Hematopoietic multipotent progenitor cell treated with erythropoietin and hydrocortisone succinate and interleukin-3 and kit ligand, for 6 days (in vitro differentiated cells): ENCODE results near the gene SMURF2.
"Not testable (repeated sequence)": the region's sequence is repeated elsewhere in the genome, so short reads cannot be mapped to it uniquely, and the experiment has no call there.

Source experiments
- DNase-seq: peaks from one replicate; pipeline ENCODE4 v3.0.0-alpha.2; 2015

Gene SMURF2

GRCh38 chr17:64583038-64583437 lies 79.1 kb downstream of the SMURF2 start:
- DNase-seq: no peak

DNA sequence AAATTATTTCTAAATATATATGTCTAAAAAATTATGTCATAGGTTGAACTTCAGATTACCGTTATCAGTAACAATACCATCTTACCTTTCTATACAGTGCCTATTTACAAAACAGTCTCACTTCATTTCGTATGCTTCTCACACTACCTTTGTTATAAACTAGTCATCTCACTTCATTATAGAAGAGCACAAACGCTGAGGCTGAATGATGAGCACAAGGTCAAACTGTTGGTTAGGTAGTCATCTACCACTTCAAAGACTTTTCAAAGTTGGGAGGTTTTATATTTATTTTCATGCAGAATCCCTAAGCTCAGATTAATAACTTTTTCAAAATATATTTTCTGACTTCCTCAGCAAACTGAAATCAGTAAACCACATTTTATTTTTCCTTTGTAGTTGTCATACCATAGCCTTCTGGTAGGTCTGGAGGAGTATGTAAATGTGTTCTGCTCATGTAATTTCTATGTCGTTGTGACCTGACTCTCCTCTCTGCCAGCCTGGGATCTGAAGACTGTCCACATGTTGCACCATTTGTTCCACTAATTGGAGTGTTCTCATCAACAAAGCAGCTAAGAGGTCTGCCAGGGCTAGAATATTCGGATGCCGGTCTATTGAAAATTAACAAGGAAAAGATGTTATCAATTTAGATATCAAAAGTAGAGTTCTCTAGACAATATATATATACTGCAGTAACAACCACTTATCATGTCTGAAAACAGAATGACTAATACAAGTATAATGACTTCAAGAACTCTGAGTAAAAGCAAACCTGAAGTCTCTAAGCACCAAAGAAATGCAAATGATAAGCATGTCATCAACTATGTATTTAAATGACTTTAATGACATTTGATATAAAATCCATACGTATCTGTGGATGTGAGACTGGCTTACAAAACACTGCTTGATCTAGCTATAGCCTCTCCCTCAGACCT lies 81.5 kb downstream of the SMURF2 start:
- DNase-seq: no peak

DNA sequence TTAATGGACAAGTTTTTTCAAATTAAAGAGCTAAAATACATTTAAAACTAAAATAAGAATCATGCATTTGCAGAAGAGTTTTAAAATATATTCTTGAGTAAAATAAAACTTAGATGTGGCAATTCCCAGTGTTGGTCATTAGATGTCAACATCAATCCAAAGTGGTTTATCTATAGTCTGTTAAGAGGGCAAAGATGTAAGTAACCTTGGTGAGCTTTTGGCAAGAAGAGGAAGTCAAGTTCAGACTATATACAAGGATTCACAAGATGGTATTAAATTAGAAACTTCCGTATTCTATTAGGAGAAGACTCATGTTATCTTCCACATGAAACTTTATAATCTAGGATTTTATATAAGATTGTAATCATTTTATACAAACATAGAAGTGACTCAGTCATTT lies 82.2 kb downstream of the SMURF2 start:
- peak; percentile 49 for DNase-seq

- DNase-seq: not testable (repeated sequence)
Observed at GRCh38 chr17:64577025-64577424, 85.1 kb downstream of the SMURF2 start.

DNA sequence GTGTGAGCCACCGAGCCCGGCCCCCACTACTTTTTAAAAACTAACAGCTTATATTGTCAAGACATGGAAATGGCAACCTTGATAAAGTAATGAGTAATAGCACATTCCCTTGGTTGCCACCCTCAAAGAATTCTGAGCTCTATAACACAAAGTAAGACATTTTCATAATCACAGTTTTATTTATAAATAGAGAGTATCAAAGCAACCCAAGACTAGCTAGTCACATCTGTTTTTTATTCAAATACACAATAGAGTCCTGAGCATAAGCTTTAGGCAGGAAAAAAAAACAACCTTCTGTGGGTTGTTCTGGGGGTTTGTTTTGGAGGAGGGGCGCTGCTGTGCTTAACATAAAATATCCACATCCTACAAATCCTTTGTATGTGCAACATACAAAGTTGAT lies 86.7 kb downstream of the SMURF2 start:
- no peak for DNase-seq

DNA sequence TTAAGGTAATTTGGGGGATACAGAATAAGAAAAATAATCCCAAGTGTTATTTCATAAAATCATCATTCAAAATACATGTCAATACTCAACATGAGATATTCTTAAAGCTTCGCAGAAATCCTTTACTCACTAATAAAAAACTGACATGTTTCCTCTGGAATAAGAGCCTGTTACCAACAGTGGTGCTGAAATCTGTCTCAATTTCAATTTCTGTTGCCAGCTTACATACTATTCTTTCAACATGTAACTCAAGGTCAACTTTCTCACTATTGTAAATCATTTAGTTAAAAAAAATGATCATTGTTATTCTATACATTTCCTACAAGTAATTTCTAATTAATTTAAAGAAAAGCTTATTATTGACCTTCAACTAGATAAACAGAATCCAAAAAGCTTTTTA lies 87.5 kb downstream of the SMURF2 start:
- no peak for DNase-seq

GRCh38 chr17:64573214-64573613 lies 88.9 kb downstream of the SMURF2 start:
- DNase-seq: no peak

DNA sequence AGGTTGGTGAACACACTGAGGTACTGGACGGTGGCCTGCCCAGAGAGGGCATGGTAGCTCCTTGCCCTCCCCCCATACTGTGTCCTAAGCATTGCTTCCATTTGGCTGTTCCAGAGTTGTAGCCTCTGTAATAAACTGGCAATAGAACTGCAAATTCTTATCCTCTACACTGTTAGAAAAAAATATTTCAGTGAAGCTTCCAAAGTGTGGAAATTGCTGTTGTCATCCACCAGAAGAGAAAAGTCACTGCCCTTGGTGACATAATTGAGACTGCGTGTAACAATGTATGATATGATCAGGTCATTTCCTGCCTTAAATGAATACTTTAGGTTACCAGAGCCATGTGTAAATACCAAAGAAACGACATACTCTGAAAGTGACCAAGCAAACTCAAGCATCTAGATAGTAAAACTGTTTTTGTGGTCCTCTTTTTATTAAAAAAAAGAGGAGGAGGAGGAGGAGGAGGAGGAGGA lies 89.4 kb downstream of the SMURF2 start:
- peak; percentile 70 for DNase-seq

GRCh38 chr17:64571746-64572145 lies 90.4 kb downstream of the SMURF2 start:
- DNase-seq: no peak

DNA sequence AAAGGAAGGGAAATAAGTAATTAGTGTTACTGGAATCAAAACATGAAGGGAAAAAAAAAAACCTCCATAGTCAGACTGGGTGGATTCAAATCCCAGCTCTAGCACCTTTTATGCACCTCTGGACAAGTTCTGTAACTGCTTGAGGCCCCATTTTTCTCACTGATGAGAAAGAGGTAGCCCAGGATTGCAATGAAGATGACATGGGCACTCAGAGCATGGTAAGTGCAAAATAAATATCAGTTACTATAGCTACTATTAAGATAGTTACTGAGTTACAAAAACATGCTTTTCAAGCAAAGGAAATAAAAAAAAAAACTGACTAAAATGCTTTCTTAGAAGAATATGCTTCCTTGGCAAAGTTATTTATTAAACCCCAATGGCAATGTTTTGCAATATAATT lies 96.5 kb downstream of the SMURF2 start:
- DNase-seq: no peak

DNA sequence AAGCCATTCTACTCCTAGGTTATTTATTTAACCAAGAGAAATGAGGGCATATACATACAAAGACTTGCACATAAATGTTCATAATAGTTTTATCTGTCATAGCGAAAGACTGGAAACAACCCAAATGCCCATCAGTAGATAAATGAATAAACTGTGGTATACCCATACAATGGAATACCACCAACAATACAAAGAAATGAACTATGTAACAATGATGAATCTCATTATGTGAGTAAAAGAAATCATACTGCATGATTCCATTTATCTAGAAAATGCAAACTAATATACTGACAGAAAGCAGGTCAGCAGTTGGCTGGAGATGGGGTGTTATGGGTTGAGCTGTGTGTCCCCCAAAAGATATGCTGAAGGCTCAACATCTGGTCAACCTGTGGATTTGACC lies 98.0 kb downstream of the SMURF2 start:
- no peak for DNase-seq

GRCh38 chr17:64555281-64555680 lies 106.8 kb downstream of the SMURF2 start:
- no peak for DNase-seq

GRCh38 chr17:64554028-64554637 lies 108.0 kb downstream of the SMURF2 start:
- DNase-seq: peak; percentile 4

DNA sequence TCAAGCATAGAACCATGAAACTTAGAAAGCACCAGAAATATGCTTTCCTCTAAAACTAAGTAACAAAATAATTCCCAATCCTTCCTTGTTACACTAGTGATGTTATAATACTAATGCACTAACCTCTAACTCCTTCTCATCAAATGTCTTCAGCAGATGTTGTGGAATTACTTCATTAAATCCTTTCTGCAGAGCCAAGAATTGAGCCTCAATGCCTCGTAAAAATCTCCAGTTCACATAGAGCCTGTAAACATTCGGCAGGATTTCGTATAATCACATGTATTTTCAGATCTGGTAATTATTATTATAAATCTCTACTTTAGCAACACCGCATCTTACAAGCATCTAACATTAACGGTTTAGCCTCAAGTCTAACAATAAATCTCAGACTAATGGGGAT lies 110.6 kb downstream of the SMURF2 start:
- DNase-seq: no peak

DNA sequence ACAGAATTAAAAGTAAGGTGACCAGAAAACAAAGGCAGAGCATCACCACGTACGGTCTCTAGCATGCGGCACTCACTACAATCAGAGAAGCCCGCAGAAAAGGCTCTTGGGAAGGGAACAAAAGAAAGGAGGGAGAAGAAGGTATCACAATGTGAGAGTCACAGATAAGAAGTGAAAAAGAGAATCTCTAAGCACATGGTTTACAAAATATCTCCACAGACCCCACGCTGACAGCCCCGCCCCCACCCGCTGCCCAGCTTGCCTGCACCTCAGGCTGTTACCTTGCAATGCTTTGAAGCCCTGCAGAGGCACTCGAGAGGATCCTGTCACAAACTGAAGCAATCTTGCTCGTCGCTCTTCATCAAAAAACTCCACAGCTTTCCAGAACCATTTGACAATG lies 114.8 kb downstream of the SMURF2 start:
- DNase-seq: peak; percentile 48

DNA sequence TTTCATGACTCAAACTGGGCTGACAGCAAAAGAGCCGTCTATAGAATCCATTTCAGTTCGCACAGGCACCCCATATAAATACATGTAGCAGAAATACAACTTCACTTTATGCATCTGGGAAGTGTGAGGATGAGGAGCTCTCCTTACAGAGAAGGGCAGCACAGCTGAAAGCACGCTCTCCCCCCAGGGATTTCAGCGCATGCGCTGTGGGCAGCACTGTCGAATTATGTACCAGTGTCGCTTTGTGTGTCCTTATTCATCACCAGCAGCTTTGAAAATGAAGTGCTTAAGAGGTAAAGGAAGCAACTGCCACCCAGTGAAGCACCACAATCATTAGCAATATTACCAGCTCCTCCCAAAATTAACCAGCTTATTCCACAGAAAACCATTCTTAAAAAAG lies 115.4 kb downstream of the SMURF2 start:
- no peak for DNase-seq

- no peak for DNase-seq
Observed at GRCh38 chr17:64544742-64545141, 117.4 kb downstream of the SMURF2 start.

DNA sequence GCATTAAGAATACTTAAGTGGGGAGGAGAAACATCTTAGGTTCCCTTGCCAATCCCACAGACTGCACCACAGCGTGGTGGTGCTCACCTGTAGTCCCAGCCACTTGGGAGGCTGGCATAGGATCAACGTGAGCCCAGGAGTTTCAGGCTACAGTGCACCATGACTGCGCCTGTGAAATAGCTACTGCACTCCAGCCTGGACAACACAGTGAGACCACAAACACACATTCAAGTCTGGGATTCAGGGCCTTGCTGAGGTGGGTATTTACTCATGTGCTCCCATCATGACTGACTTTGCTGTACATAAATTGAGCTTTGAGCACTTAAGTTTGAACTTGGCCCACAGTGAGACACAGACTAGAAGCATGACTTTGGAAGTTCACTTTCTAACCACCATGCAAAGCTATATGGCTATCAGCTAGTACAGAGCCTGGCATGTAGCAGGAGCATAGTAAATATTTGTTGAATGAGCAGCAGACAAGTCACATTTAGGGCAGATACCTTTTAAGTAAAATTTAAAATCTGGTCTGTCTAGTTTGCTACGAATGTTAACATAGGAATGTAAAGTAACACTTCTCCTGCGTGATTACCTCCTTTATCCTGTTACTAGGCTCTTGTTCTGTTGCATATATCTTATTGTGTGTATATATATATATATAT lies 121.9 kb downstream of the SMURF2 start:
- no peak for DNase-seq

DNA sequence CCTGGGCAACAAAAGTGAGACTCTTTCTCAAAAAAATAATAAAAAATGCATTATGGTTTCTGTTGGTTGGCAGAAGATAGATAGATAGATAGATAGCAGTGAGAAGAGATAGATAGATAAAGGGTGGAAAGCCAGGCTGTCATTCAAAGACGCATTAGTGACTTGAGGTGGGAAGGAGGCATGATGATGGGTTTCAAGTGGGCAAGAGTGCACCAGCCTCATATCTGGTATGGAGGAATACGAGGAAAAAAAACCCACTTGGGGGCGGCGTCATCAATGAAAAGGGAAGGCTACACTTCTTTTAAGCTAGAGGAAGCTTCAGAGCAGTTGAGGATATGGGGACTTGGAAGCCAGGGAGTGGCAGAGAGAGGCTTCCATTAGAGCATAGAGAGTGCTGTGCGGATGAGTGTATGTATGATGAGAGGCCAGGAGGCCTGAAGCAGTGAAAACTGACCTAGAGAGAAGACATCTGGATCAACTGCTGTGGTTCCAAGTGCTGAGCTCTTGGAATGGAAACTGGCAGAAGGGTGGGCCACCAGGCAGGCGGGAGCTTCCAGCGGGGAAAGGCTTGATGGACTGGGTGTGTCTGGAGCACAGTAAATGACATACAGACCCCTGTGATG lies 123.5 kb downstream of the SMURF2 start:
- DNase-seq: no peak

GRCh38 chr17:64537488-64537887 lies 124.6 kb downstream of the SMURF2 start:
- peak; percentile 33 for DNase-seq

DNA sequence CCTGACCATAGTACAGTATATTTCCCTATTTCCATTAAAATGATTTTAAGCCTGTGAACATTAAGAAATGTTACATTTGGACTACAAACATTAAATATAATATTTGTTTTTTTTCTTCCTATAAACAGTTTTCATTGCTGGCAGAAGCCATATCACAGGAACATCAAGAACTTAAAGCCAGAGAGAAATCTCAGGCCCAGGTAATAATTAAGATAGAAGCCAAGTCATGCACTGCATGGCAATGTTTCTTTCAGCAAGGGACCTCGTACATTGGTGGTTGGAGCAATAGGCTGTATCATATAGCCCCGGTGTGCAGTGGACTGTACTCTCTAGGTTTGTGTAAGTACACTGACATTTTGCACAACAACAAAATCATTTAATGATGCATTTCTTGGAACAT lies 125.2 kb downstream of the SMURF2 start:
- no peak for DNase-seq

- no peak for DNase-seq
Observed at GRCh38 chr17:64535357-64535756, 126.8 kb downstream of the SMURF2 start.

GRCh38 chr17:64534187-64534586 lies 127.9 kb downstream of the SMURF2 start:
- peak; percentile 41 for DNase-seq
